Trophoblast cell (in vitro differentiated cells and primary cell): ENCODE measurements around the gene MCL1.
"Not testable (repeated sequence)": the region's sequence is repeated elsewhere in the genome, so short reads cannot be mapped to it uniquely, and the experiment has no call there.

Source experiments
- DNase-seq, 2 donors: peaks; one replicate each; pipeline ENCODE4 v3.0.0-alpha.2; 2016
- H2AFZ ChIP-seq: 2 replicates; pipeline ENCODE4 v1.6.1; 2013; ENCODE audit warnings: low read length, moderate library complexity, mild to moderate bottlenecking; ENCODE audit not compliant: insufficient read depth, poor library complexity
- H2AK5ac ChIP-seq: 2 replicates; pipeline ENCODE4 v1.6.1; 2013; ENCODE audit warnings: mild to moderate bottlenecking, low read length
- H2BK120ac ChIP-seq: 2 replicates; pipeline ENCODE4 v1.6.1; 2013; ENCODE audit warnings: low read length, mild to moderate bottlenecking, moderate library complexity; ENCODE audit not compliant: insufficient read depth, poor library complexity
- H2BK12ac ChIP-seq: 2 replicates; pipeline ENCODE4 v1.6.1; 2013; ENCODE audit warnings: mild to moderate bottlenecking, low read length, moderate library complexity
- H2BK5ac ChIP-seq: 2 replicates; pipeline ENCODE4 v1.6.1; 2013; ENCODE audit warnings: low read length, low read depth, moderate library complexity, mild to moderate bottlenecking; ENCODE audit not compliant: poor library complexity
- H3K14ac ChIP-seq: 2 replicates; pipeline ENCODE4 v1.6.1; 2013; ENCODE audit warnings: mild to moderate bottlenecking, low read length
- H3K18ac ChIP-seq: 2 replicates; pipeline ENCODE4 v1.6.1; 2013; ENCODE audit warnings: mild to moderate bottlenecking, low read length
- H3K23ac ChIP-seq: 2 replicates; pipeline ENCODE4 v1.6.1; 2013; ENCODE audit warnings: low read length
- H3K27ac ChIP-seq: 2 replicates; pipeline ENCODE4 v1.5.1; 2013; ENCODE audit warnings: low read depth, mild to moderate bottlenecking, inconsistent platforms, low read length, moderate library complexity
- H3K27me3 ChIP-seq: 2 replicates; pipeline ENCODE4 v1.6.1; 2013; ENCODE audit warnings: inconsistent platforms, mild to moderate bottlenecking, low read length, moderate library complexity; ENCODE audit not compliant: insufficient read depth
- H3K36me3 ChIP-seq, 2 experiments: 1 replicate in 1 of 2; 2 replicates in 1 of 2; pipeline ENCODE4 v1.6.1; 2013; ENCODE audit warnings: low read length in 2 of 2, mild to moderate bottlenecking in 2 of 2, moderate library complexity in 1 of 2; ENCODE audit not compliant: insufficient read depth in 2 of 2, control insufficient read depth in 1 of 2
- H3K4ac ChIP-seq: 2 replicates; pipeline ENCODE4 v1.6.1; 2013; ENCODE audit warnings: low read depth, mild to moderate bottlenecking, low read length, moderate library complexity
- H3K4me1 ChIP-seq, 2 experiments: 1 replicate in 1 of 2; 2 replicates in 1 of 2; pipeline ENCODE4 v1.6.1; 2013; ENCODE audit warnings: low read length in 2 of 2, mild to moderate bottlenecking in 2 of 2, moderate library complexity in 1 of 2; ENCODE audit not compliant: insufficient read depth in 2 of 2, control insufficient read depth in 1 of 2
- H3K4me2 ChIP-seq: 2 replicates; pipeline ENCODE4 v1.6.1; 2013; ENCODE audit warnings: inconsistent platforms, mild to moderate bottlenecking, low read length, moderate library complexity
- H3K4me3 ChIP-seq: 2 replicates; pipeline ENCODE4 v1.5.1; 2013; ENCODE audit warnings: mild to moderate bottlenecking, low read depth, low read length, inconsistent platforms
- H3K79me1 ChIP-seq: one replicate; pipeline ENCODE4 v1.6.1; 2013; ENCODE audit warnings: low read length
- H3K79me2 ChIP-seq: 2 replicates; pipeline ENCODE4 v1.6.1; 2013; ENCODE audit warnings: low read length, mild to moderate bottlenecking; ENCODE audit not compliant: control insufficient read depth, insufficient read depth, poor library complexity
- H3K9ac ChIP-seq: 2 replicates; pipeline ENCODE4 v1.6.1; 2013; ENCODE audit warnings: mild to moderate bottlenecking, low read length
- H3K9me3 ChIP-seq: 2 replicates; pipeline ENCODE4 v1.6.1; 2013; ENCODE audit warnings: low read depth, mild to moderate bottlenecking, control low read depth, inconsistent platforms, low read length; ENCODE audit not compliant: insufficient read depth
- H4K12ac ChIP-seq: 2 replicates; pipeline ENCODE4 v1.6.1; 2013; ENCODE audit warnings: low read depth, mild to moderate bottlenecking, low read length, moderate library complexity
- H4K8ac ChIP-seq: 2 replicates; pipeline ENCODE4 v1.6.1; 2013; ENCODE audit warnings: low read depth, mild to moderate bottlenecking, low read length, moderate library complexity
- H4K91ac ChIP-seq: one replicate; pipeline ENCODE4 v1.6.1; 2013; ENCODE audit warnings: low read depth, mild to moderate bottlenecking, low read length, moderate library complexity
- WGBS: extraction: QIAGEN DNeasy Blood & Tissue Kit; methylation state at CpG from one replicate; pipeline ENCODE4 v1.1.7; 2013; ENCODE audit warnings: missing lambda C conversion rate; ENCODE audit not compliant: insufficient read length, insufficient coverage; ENCODE audit errors: extremely low coverage; 5-methylcytosine and 5-hydroxymethylcytosine counted together

MCL1 gene

GRCh38 chr1:150575518-150576366, 3.7 kb downstream of the MCL1 start:
- no peak overlapping the region for H3K9ac ChIP-seq
- no peak overlapping the region for H4K8ac ChIP-seq
- H2BK5ac ChIP-seq, result no peak overlapping the region
- H3K79me1 ChIP-seq, result peaks cover 15% of the 10 kb centered on the region
- peak overlapping the region; percentile 5 for H3K4me2 ChIP-seq
- H2AFZ ChIP-seq, result no peak overlapping the region
- H3K4me3 ChIP-seq, result no peak overlapping the region
- peak in 1 of 2 donors; percentile 36 for DNase-seq
- no peaks in the 10 kb centered on the region for H3K9me3 ChIP-seq
- no peak overlapping the region for H3K23ac ChIP-seq
- H3K4ac ChIP-seq, result peak overlapping the region; percentile 91
- H3K14ac ChIP-seq, result no peak overlapping the region
- H2BK120ac ChIP-seq, result no peak overlapping the region
- peaks cover 21% of the 10 kb centered on the region for H3K79me2 ChIP-seq
- peaks cover 9 to 14% of the 10 kb centered on the region in 2 experiments for H3K4me1 ChIP-seq
- H2BK12ac ChIP-seq, result no peak overlapping the region
- no peak overlapping the region for H4K91ac ChIP-seq
- H3K18ac ChIP-seq, result no peak overlapping the region
- no peak overlapping the region for H3K27ac ChIP-seq
- H2AK5ac ChIP-seq, result no peak overlapping the region
- H3K27me3 ChIP-seq, result no peaks in the 10 kb centered on the region
- H4K12ac ChIP-seq, result no peak overlapping the region
- no CpG with 5 or more reads among the region's 1 CpG for WGBS
- H3K36me3 ChIP-seq, result peaks cover 12 to 32% of the 10 kb centered on the region in 2 experiments

- Histone ChIP-seq H3K36me3 (peaks cover 12 to 32% of the 10 kb centered on the region in 2 experiments), H3K4me2 (peak overlapping the region; percentile 29), H4K8ac (no peak overlapping the region), H3K79me1 (peaks cover 15% of the 10 kb centered on the region), H2AFZ (no peak overlapping the region), H3K4me1 (peaks cover 11 to 18% of the 10 kb centered on the region in 2 experiments), H3K4me3 (no peak overlapping the region), H3K27me3 (no peaks in the 10 kb centered on the region), H3K9ac (no peak overlapping the region), H2BK12ac (no peak overlapping the region), H2BK5ac (no peak overlapping the region), H3K4ac (no peak overlapping the region), H4K12ac (no peak overlapping the region), H3K18ac (no peak overlapping the region), H3K27ac (no peak overlapping the region), H2BK120ac (no peak overlapping the region), H3K23ac (no peak overlapping the region), H4K91ac (no peak overlapping the region), H3K9me3 (no peaks in the 10 kb centered on the region), H3K79me2 (peaks cover 21% of the 10 kb centered on the region), H2AK5ac (no peak overlapping the region), H3K14ac (no peak overlapping the region)
- peak in 1 of 2 donors; percentile 36 for DNase-seq
- WGBS, result no CpG with 5 or more reads among the region's 4 CpGs
Observed at GRCh38 chr1:150575072-150575489, 4.3 kb downstream of the MCL1 start.

GRCh38 chr1:150574260-150575071, 4.9 kb downstream of the MCL1 start:
- Histone ChIP-seq H3K27ac (peak overlapping the region; percentile 5), H3K9me3 (no peaks in the 10 kb centered on the region)
- WGBS, result no CpG with 5 or more reads among the region's 6 CpGs

GRCh38 chr1:150573648-150574071, 5.8 kb downstream of the MCL1 start:
- Histone ChIP-seq H3K4me1 (peaks cover 22 to 31% of the 10 kb centered on the region in 2 experiments), H3K36me3 (peaks cover 12 to 30% of the 10 kb centered on the region in 2 experiments), H3K4ac (peak overlapping the region; percentile 40), H3K79me2 (peaks cover 13% of the 10 kb centered on the region)
- H3K27me3 ChIP-seq, H3K23ac ChIP-seq, H3K4me3 ChIP-seq, H2AFZ ChIP-seq, H3K4me2 ChIP-seq, H3K14ac ChIP-seq, H4K12ac ChIP-seq, H3K27ac ChIP-seq, H2BK5ac ChIP-seq, H3K9ac ChIP-seq, H3K79me1 ChIP-seq, H3K18ac ChIP-seq, H2AK5ac ChIP-seq, H4K8ac ChIP-seq, H3K9me3 ChIP-seq, H2BK120ac ChIP-seq, H4K91ac ChIP-seq, H2BK12ac ChIP-seq: not testable (repeated sequence)
- DNase-seq, result peak in 1 of 2 donors; percentile 26
- WGBS, result no CpG with 5 or more reads among the region's 13 CpGs

More at GRCh38 chr1:150574260-150575071, 4.9 kb downstream of the MCL1 start:
- Histone ChIP-seq H3K23ac (no peak overlapping the region), H3K18ac (no peak overlapping the region), H3K27me3 (no peaks in the 10 kb centered on the region), H3K9ac (no peak overlapping the region), H2AFZ (no peak overlapping the region), H3K14ac (no peak overlapping the region), H3K4me1 (peaks cover 16 to 24% of the 10 kb centered on the region in 2 experiments), H3K4me2 (peak overlapping the region; percentile 29), H2BK120ac (no peak overlapping the region), H4K12ac (no peak overlapping the region), H4K8ac (no peak overlapping the region), H2BK12ac (no peak overlapping the region), H3K79me1 (peaks cover 12% of the 10 kb centered on the region), H3K4me3 (peak overlapping the region; percentile 12), H4K91ac (no peak overlapping the region), H3K4ac (peak overlapping the region; percentile 35), H3K36me3 (peaks cover 12 to 32% of the 10 kb centered on the region in 2 experiments), H3K79me2 (peaks cover 21% of the 10 kb centered on the region), H2BK5ac (no peak overlapping the region), H2AK5ac (no peak overlapping the region)
- peak in 1 of 2 donors; percentile 34 for DNase-seq
